ENCODE results near the gene PLEKHH1. TPM values are rescaled to one million over a fixed set of nuclear protein-coding genes. Genes with fewer than 3 reads are reported as not detected.
A peak's percentile ranks its signal among the peaks of the same experiment; 100 is the strongest.
"Not testable (repeated sequence)": the region's sequence is repeated elsewhere in the genome, so short reads cannot be mapped to it uniquely, and the experiment has no call there.

PLEKHH1 gene
- total RNA-seq, 2 experiments from 2014 or later: 4.8 to 6.7 TPM

DNA sequence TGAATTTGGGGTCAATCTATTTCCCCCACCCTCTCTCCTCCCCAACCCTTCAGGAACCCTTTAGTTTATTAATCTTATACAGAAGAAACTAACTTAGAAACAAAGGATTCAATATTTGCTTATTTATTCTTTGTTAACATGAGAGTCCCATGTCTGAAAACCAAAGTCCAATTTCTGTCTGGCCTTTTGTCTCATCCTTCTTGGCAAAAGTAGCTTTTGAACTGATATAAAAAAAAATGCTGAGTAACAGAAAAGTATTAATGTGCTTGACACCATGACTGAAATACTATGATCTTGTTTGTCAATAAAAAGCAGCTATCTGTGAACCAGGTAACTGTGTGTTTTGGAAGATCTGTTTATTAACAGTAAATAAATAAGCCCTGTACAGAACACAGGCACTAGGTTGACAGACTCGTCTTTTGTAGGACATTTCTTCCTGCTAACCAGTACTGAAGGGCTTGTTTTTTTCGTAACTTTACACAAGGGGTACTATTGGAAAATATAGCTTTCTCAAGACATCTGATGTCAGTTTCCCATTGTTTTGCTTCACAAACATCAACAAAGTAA is 56.2 kb downstream of the PLEKHH1 start:
- no peak for TF ChIP-seq CTCF (IDR thresholded peaks at IDR 0.05)
- POLR2A ChIA-PET: interaction anchor here (1.0 kb wide), 1 partner anchor 11 kb away, joined by 3 read pairs; the partner anchor contains the start of gene PIGH

DNA sequence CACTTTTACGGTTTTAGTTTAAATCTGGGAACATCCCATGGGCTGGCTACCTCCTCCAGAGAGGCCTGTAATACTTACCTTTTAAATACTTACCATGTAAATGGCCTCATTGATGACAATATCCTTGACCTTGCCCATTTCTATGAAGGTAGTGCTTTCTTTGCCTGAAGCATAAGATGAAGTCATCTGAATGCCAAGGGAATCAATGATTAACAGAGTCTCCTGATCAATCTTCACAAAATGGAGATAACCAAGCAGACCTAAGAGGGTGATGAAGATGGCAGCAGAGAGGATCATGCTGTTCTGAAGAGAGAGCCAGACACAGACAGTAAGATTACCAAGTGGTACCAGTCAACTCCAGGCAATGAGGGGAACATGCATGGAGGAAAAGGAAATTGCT is 60.6 kb downstream of the PLEKHH1 start:
- H3K4me3 Mint-ChIP-seq; DNase-seq; H3K27me3 Mint-ChIP-seq; intact Hi-C loops (cut with micrococcal nuclease); ATAC-seq; POLR2A ChIA-PET; H3K9me3 Mint-ChIP-seq: not testable (repeated sequence)
- CTCF ChIA-PET: interaction anchor here (0.6 to 1.4 kb wide), 3 partner anchors 13 to 25 kb away, joined by 3 to 4 read pairs (median 4); no protein-coding TSS in a partner anchor
- H3K4me1 Mint-ChIP-seq (ENCODE audit: low read depth): peaks cover 26% of the 10 kb centered on the region
- H3K36me3 Mint-ChIP-seq (ENCODE audit: low read depth): peaks cover 23% of the 10 kb centered on the region
- H3K27ac Mint-ChIP-seq: peak overlapping the region; percentile 52

More for the DNA sequence above, 56.2 kb downstream of the PLEKHH1 start:
- H3K27ac Mint-ChIP-seq: no peak overlapping the region
- H3K36me3 Mint-ChIP-seq (ENCODE audit: low read depth): peaks cover 8% of the 10 kb centered on the region
- H3K27me3 Mint-ChIP-seq: no peaks in the 10 kb centered on the region
- no peaks in the 10 kb centered on the region for H3K9me3 Mint-ChIP-seq
- H3K4me3 Mint-ChIP-seq: no peak overlapping the region
- no peak for DNase-seq
- intact Hi-C loops (cut with micrococcal nuclease): loop anchor here (10.0 kb wide), 1 partner anchor 116 kb away; the partner anchor contains the start of gene RDH12
- ATAC-seq: no peak
- CTCF ChIA-PET: interaction anchor here (0.9 to 2.3 kb wide), 6 partner anchors 8 to 162 kb away, joined by 3 to 7 read pairs (median 6); no protein-coding TSS in a partner anchor
- H3K4me1 Mint-ChIP-seq (ENCODE audit: low read depth): no peaks in the 10 kb centered on the region

DNA sequence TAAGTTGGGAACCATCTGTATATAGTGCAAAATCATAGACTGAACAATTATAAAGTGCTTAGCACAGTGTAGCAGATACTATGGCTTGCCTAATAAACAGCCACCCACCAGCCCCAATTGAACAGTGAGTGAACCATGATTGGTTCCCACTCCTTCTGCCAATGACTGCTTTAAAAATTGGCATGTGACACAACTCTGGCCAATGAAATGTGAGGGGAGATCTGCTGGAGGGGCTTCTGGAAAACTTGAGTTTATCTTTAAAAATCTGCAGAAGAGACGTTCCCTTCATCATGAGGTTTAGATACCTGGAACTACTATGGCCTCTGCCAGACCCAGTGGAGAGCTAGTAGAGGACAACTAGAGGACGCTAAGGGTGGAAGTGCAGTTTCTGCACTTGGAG is 62.3 kb downstream of the PLEKHH1 start:
- Mint-ChIP-seq H3K27ac (no peak overlapping the region), H3K27me3 (no peaks in the 10 kb centered on the region), H3K36me3 (ENCODE audit: low read depth) (peaks cover 25% of the 10 kb centered on the region), H3K9me3 (no peaks in the 10 kb centered on the region), H3K4me1 (ENCODE audit: low read depth) (peaks cover 36% of the 10 kb centered on the region), H3K4me3 (no peak overlapping the region)
- ChIA-PET CTCF (interaction anchor here (1.3 to 1.8 kb wide), 2 partner anchors 14 to 109 kb away, joined by 5 to 6 read pairs; no protein-coding TSS in a partner anchor), POLR2A (no interaction called here)
- no peak for DNase-seq
- TF ChIP-seq CTCF (IDR thresholded peaks at IDR 0.05): no peak
- ATAC-seq: no peak
- intact Hi-C loops (cut with micrococcal nuclease): loop anchor here (5.0 kb wide), 1 partner anchor 72 kb away; no protein-coding TSS in a partner anchor

DNA sequence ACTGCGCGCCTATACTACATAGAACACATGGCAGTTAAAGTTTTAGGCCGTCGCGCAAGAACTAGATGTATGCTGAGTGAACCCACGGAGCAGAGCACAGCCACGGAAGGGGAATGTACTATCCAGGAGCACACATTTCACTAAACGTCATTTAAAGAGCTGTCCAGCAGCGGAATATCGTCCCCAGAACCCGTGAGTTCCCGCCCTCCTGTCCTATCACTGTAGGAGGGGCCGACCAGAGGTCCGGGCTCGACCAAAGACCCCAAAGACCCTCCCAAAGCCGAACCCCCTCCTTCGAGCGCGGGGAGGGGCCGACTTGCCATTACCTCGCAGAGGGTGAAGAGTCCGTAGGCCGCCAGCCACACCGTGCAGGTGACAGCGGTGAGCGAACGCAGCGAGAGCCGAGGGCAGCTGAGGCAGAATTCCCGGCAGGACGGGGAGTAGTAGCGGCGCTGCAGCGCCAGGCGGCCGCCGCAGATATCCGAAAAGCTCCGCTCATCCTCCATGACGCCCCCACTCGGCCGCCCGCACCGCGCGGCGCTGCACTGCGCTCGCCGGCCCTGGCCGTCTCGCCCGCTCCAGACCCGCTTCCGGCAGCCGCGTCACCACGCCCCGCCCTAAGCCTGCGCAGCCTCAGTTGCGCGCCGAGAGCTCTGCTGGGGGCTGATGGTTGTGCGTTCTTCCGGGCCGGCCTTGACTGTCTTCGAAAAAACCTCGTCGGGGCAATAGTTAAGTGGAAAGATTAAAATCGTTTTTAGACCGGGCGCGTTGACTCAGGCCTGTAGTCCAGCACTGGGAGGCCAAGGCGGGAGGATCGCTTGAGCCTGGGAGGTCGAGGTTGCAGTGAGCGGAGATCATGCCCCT is 66.8 kb downstream of the PLEKHH1 start, which contains the start of gene PIGH:
TSS of gene PIGH (minus strand) at position 571 of the 864 bp plus-strand sequence. CDS start at position 506, 65 bp downstream.
- no peaks in the 10 kb centered on the region for H3K27me3 Mint-ChIP-seq
- H3K4me1 Mint-ChIP-seq (ENCODE audit: low read depth): peaks cover 41% of the 10 kb centered on the region
- CTCF ChIA-PET: interaction anchor here (0.6 to 4.3 kb wide), 26 partner anchors 9 to 240 kb away, joined by 3 to 34 read pairs (median 4); partner anchors contain the start of genes ARG2, ATP6V1D, RDH11 and RDH12
- H3K9me3 Mint-ChIP-seq: no peaks in the 10 kb centered on the region
- ATAC-seq: peak; percentile 100
- intact Hi-C loops (cut with micrococcal nuclease): loop anchor here (5.0 kb wide), 1 partner anchor 67 kb away; no protein-coding TSS in a partner anchor
- peak; percentile 44 for TF ChIP-seq CTCF (IDR thresholded peaks at IDR 0.05)
- H3K27ac Mint-ChIP-seq: peak within 1 kb of the TSS; percentile 94
- peak; percentile 95 for DNase-seq
- POLR2A ChIA-PET: interaction anchor here (1.0 to 1.9 kb wide), 5 partner anchors 10 to 160 kb away, joined by 3 to 8 read pairs (median 4); no protein-coding TSS in a partner anchor
- H3K36me3 Mint-ChIP-seq (ENCODE audit: low read depth): peaks cover 18% of the 10 kb centered on the region
- peak within 1 kb of the TSS; percentile 89 for H3K4me3 Mint-ChIP-seq

DNA sequence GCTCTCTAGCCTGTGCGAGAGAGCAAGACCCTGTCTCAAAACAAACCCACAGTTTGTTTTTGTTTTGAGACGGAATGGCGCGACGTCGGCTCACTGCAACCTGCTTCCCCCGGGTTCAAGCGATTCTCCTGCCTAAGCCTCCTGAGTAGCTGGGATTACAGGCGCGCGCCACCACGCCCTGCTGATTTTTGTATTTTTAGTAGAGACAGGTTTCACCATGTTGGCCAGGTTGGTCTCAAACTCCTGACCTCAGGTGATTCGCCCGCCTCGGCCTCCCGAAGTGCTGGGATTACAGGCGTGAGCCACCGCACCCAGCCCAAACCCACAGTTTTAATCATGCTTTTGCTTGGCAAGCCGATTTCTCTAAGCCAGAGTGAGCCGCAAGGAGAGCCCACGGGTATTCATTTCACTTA is 67.5 kb downstream of the PLEKHH1 start:
- DNase-seq; ATAC-seq; intact Hi-C loops (cut with micrococcal nuclease); H3K9me3 Mint-ChIP-seq; H3K27me3 Mint-ChIP-seq: not testable (repeated sequence)
- ChIA-PET POLR2A (interaction anchor here (1.0 to 1.9 kb wide), 5 partner anchors 11 to 160 kb away, joined by 3 to 8 read pairs (median 4); no protein-coding TSS in a partner anchor), CTCF (interaction anchor here (0.6 to 4.3 kb wide), 21 partner anchors 10 to 241 kb away, joined by 3 to 34 read pairs (median 5); partner anchors contain the start of genes ARG2, ATP6V1D, RDH11 and RDH12)
- Mint-ChIP-seq H3K4me1 (ENCODE audit: low read depth) (peaks cover 36% of the 10 kb centered on the region), H3K36me3 (ENCODE audit: low read depth) (peaks cover 13% of the 10 kb centered on the region), H3K27ac (peak overlapping the region; percentile 94), H3K4me3 (peak overlapping the region; percentile 89)
